ENCODE results near the gene AFF4. TPM values are rescaled to one million over a fixed set of nuclear protein-coding genes. Genes with fewer than 3 reads are reported as not detected.

AFF4 gene
- total and polyA plus RNA-seq, 10 of the 15 experiments (the other 5 are each of a cell fraction or from before 2014, with no cell fraction given), result 1.1 to 20.2 (median 10.4) TPM

- TF ChIP-seq GATAD2B (conservative IDR thresholded peaks at IDR 0.05; ENCODE audit: low read depth) (peak; percentile 31; the same call in 1 of the 2 replicates), CREB1 (IDR thresholded peaks at IDR 0.05; ENCODE audit: low read depth) (peak; percentile 60; the same call in 1 of the 2 replicates), ZNF687 (IDR thresholded peaks at IDR 0.05) (peak; percentile 18; the same call in 1 of the 2 replicates), SP1 (IDR thresholded peaks at IDR 0.05; ENCODE audit: low read depth, low read length) (peak; percentile 8), ZNF274 (IDR thresholded peaks at IDR 0.05; ENCODE audit: insufficient read depth, insufficient read length) (no peak), IKZF2 (IDR thresholded peaks at IDR 0.05) (no peak), CHD2 (IDR thresholded peaks at IDR 0.05; ENCODE audit: borderline replicate concordance, low read depth, low read length) (no peak), ZBTB40 (IDR thresholded peaks at IDR 0.05; ENCODE audit: borderline replicate concordance) (no peak), EGR1 (IDR thresholded peaks at IDR 0.05; ENCODE audit: borderline replicate concordance in 1 of 2, low read depth in 2 of 2, low read length in 2 of 2) (peak in 1 of 2 experiments; percentile 94; a peak in 2 of 3 replicates), MEF2B (IDR thresholded peaks at IDR 0.05; ENCODE audit: partially characterized antibody, poor library complexity, severe bottlenecking) (peak; percentile 79), CEBPB (IDR thresholded peaks at IDR 0.05; ENCODE audit: borderline replicate concordance in 1 of 2, low read depth in 2 of 2, low read length in 2 of 2) (no peak), SIX5 (IDR thresholded peaks at IDR 0.05; ENCODE audit: low read depth, low read length, severe bottlenecking) (no peak), KAT2A (conservative IDR thresholded peaks at IDR 0.05; ENCODE audit: control insufficient read depth, low read depth, low read length) (no peak), MYC (IDR thresholded peaks at IDR 0.05; ENCODE audit: insufficient read depth, insufficient read length, insufficient replicate concordance, low read length, severe bottlenecking) (no peak), EP300 (IDR thresholded peaks at IDR 0.05; ENCODE audit: borderline replicate concordance in 1 of 2, control insufficient read depth in 1 of 2, low read depth in 2 of 2, low read length in 2 of 2) (no peak), CREM (IDR thresholded peaks at IDR 0.05; ENCODE audit: low read depth) (no peak; the same call in 1 of the 2 replicates), NFXL1 (IDR thresholded peaks at IDR 0.05; ENCODE audit: borderline replicate concordance) (no peak), MAX (IDR thresholded peaks at IDR 0.05; ENCODE audit: low read depth, low read length) (no peak), POLR2AphosphoS2 (IDR thresholded peaks at IDR 0.05; ENCODE audit: low read depth, low read length) (no peak), NR2F1 (conservative IDR thresholded peaks at IDR 0.05) (peak; percentile 56), BACH1 (IDR thresholded peaks at IDR 0.05; ENCODE audit: borderline replicate concordance) (0 out of 2 replicates have a peak, but pooled peaks have one; percentile 6), IKZF1 (conservative IDR thresholded peaks at IDR 0.05) (peak; percentile 89)
These were observed 132.9 kb downstream of the AFF4 start, which contains the start of gene SHROOM1 (continued) for GRCh38 chr5:132830436-132831094.
